H9 (cell line): Measurements from ENCODE around the gene HACD1. TPM values are rescaled to one million over a fixed set of nuclear protein-coding genes. Genes with fewer than 3 reads are reported as not detected.

ENCODE experiments used
- DNase-seq: peaks from one replicate; pipeline ENCODE4 v3.0.0-alpha.2; 2017
- H2AFZ ChIP-seq: one replicate; pipeline ENCODE4 v1.6.1; 2013; ENCODE audit warnings: mild to moderate bottlenecking, low read length, control low read depth, moderate library complexity
- H2AK5ac ChIP-seq: 2 replicates; pipeline ENCODE4 v1.6.1; 2013; ENCODE audit warnings: low read length, control low read depth, mixed read lengths; ENCODE audit not compliant: insufficient read length
- H2BK120ac ChIP-seq: one replicate; pipeline ENCODE4 v1.6.1; 2013; ENCODE audit warnings: low read depth, mild to moderate bottlenecking, low read length, control low read depth, inconsistent platforms; ENCODE audit not compliant: poor library complexity, severe bottlenecking
- H2BK12ac ChIP-seq: 2 replicates; pipeline ENCODE4 v1.6.1; 2013; ENCODE audit warnings: low read length, control low read depth, mixed read lengths, low read depth; ENCODE audit not compliant: insufficient read length
- H2BK15ac ChIP-seq: 2 replicates; pipeline ENCODE4 v1.6.1; 2013; ENCODE audit warnings: low read depth, low read length, control low read depth
- H2BK20ac ChIP-seq: one replicate; pipeline ENCODE4 v1.6.1; 2013; ENCODE audit warnings: low read depth, mild to moderate bottlenecking, low read length, control low read depth, inconsistent platforms; ENCODE audit not compliant: poor library complexity, severe bottlenecking
- H2BK5ac ChIP-seq: 2 replicates; pipeline ENCODE4 v1.6.1; 2013; ENCODE audit warnings: low read length, control low read depth, mixed read lengths; ENCODE audit not compliant: insufficient read length
- H3K14ac ChIP-seq: 2 replicates; pipeline ENCODE4 v1.6.1; 2013; ENCODE audit warnings: low read length, control low read depth; ENCODE audit not compliant: insufficient read depth
- H3K18ac ChIP-seq: 2 replicates; pipeline ENCODE4 v1.6.1; 2013; ENCODE audit warnings: low read depth, mild to moderate bottlenecking, mixed read lengths, low read length, control low read depth; ENCODE audit not compliant: insufficient read length
- H3K23ac ChIP-seq: 2 replicates; pipeline ENCODE4 v1.6.1; 2013; ENCODE audit warnings: low read length, control low read depth, mixed read lengths, low read depth; ENCODE audit not compliant: insufficient read length
- H3K23me2 ChIP-seq: 2 replicates; pipeline ENCODE4 v1.6.1; 2013; ENCODE audit warnings: low read depth, mild to moderate bottlenecking, mixed read lengths, low read length, control low read depth; ENCODE audit not compliant: insufficient read length, poor library complexity, severe bottlenecking
- H3K27ac ChIP-seq: 2 replicates; pipeline ENCODE4 v1.5.1; 2013; ENCODE audit warnings: low read length, control low read depth, mixed read lengths, low read depth; ENCODE audit not compliant: insufficient read length
- H3K27me3 ChIP-seq: 2 replicates; pipeline ENCODE4 v1.6.1; 2013; ENCODE audit warnings: low read length, control low read depth, inconsistent platforms; ENCODE audit not compliant: insufficient read depth
- H3K4ac ChIP-seq: 2 replicates; pipeline ENCODE4 v1.6.1; 2013; ENCODE audit warnings: low read depth, mild to moderate bottlenecking, control low read depth, inconsistent platforms, low read length, moderate library complexity
- H3K4me1 ChIP-seq: 2 replicates; pipeline ENCODE4 v1.6.1; 2013; ENCODE audit warnings: low read length, control low read depth, inconsistent platforms; ENCODE audit not compliant: insufficient read depth
- H3K4me2 ChIP-seq: 2 replicates; pipeline ENCODE4 v1.6.1; 2013; ENCODE audit warnings: low read length, control low read depth, mixed read lengths; ENCODE audit not compliant: insufficient read length, insufficient read depth
- H3K56ac ChIP-seq: 2 replicates; pipeline ENCODE4 v1.6.1; 2013; ENCODE audit warnings: low read depth, mild to moderate bottlenecking, mixed read lengths, low read length, control low read depth; ENCODE audit not compliant: insufficient read length
- H3K79me1 ChIP-seq: 2 replicates; pipeline ENCODE4 v1.6.1; 2013; ENCODE audit warnings: low read depth, mild to moderate bottlenecking, moderate library complexity, low read length, control low read depth, inconsistent platforms; ENCODE audit not compliant: insufficient read depth, poor library complexity, severe bottlenecking
- H3K79me2 ChIP-seq: 2 replicates; pipeline ENCODE4 v1.6.1; 2013; ENCODE audit warnings: low read length, control low read depth, inconsistent platforms; ENCODE audit not compliant: insufficient read depth
- H3K9ac ChIP-seq: 2 replicates; pipeline ENCODE4 v1.6.1; 2013; ENCODE audit warnings: low read length, control low read depth, mixed read lengths; ENCODE audit not compliant: insufficient read length; ENCODE audit errors: extremely low read depth
- H3K9me3 ChIP-seq: one replicate; pipeline ENCODE4 v1.6.1; 2013; ENCODE audit warnings: low read depth, low read length, inconsistent platforms; ENCODE audit not compliant: control insufficient read depth
- H3T11ph ChIP-seq: one replicate; pipeline ENCODE4 v1.6.1; 2013; ENCODE audit warnings: mild to moderate bottlenecking, low read length, control low read depth, inconsistent platforms
- H4K20me1 ChIP-seq: one replicate; pipeline ENCODE4 v1.6.1; 2013; ENCODE audit not compliant: control insufficient read depth, insufficient read length, insufficient read depth
- H4K5ac ChIP-seq: 2 replicates; pipeline ENCODE4 v1.6.1; 2013; ENCODE audit warnings: low read depth, mild to moderate bottlenecking, mixed read lengths, low read length, control low read depth; ENCODE audit not compliant: insufficient read length
- H4K8ac ChIP-seq: replicated peaks from 2 replicates; pipeline ENCODE4 v1.6.1; 2013; ENCODE audit warnings: low read length, control low read depth, mixed read lengths, low read depth; ENCODE audit not compliant: insufficient read length
- H4K91ac ChIP-seq: 2 replicates; pipeline ENCODE4 v1.6.1; 2013; ENCODE audit warnings: low read depth, mild to moderate bottlenecking, moderate library complexity, mixed read lengths, low read length, control low read depth; ENCODE audit not compliant: insufficient read length
- H3K27ac Mint-ChIP-seq, 3 experiments: 2 replicates in 2 of 3; 3 replicates in 1 of 3; pipeline ENCODE4 v1.8.0; 2020 to 2021; ENCODE audit warnings: mixed read lengths in 3 of 3, mild to moderate bottlenecking in 1 of 3, moderate library complexity in 1 of 3
- H3K27me3 Mint-ChIP-seq: 2 replicates; pipeline ENCODE4 v1.8.0; 2021; ENCODE audit warnings: low read depth, mild to moderate bottlenecking, moderate library complexity, mixed read lengths
- H3K36me3 Mint-ChIP-seq, 3 experiments: 2 replicates in 2 of 3; 3 replicates in 1 of 3; pipeline ENCODE4 v1.8.0; 2020 to 2021; ENCODE audit warnings: low read depth in 3 of 3, mixed read lengths in 3 of 3; ENCODE audit not compliant: insufficient read depth in 1 of 3
- H3K4me1 Mint-ChIP-seq, 2 experiments: 2 replicates each; pipeline ENCODE4 v1.8.0; 2020; ENCODE audit warnings: mixed read lengths in 2 of 2
- H3K4me3 Mint-ChIP-seq, 2 experiments: 2 replicates in 1 of 2; 3 replicates in 1 of 2; pipeline ENCODE4 v1.8.0; 2020 to 2021; ENCODE audit warnings: mild to moderate bottlenecking in 2 of 2, mixed read lengths in 2 of 2, moderate library complexity in 1 of 2
- H3K9me3 Mint-ChIP-seq, 2 experiments: 2 replicates in 1 of 2; 3 replicates in 1 of 2; pipeline ENCODE4 v1.8.0; 2020; ENCODE audit warnings: mild to moderate bottlenecking in 2 of 2, mixed read lengths in 2 of 2, moderate library complexity in 1 of 2
- CTCF ChIP-seq: fragments of 200-600 bp; sonication (generic); conservative IDR thresholded peaks from 3 replicates; pipeline ENCODE4 v1.8.0; 2021; ENCODE audit warnings: antibody characterized with exemption, mild to moderate bottlenecking
- WGBS: extraction: QIAGEN DNeasy Blood & Tissue Kit; methylation state at CpG from one replicate; pipeline ENCODE4 v1.1.7; 2013; ENCODE audit warnings: missing lambda C conversion rate, low lambda C conversion rate, mixed read lengths; ENCODE audit not compliant: insufficient read length; ENCODE audit errors: extremely low coverage; 5-methylcytosine and 5-hydroxymethylcytosine counted together
- total RNA-seq: library from RNA; stranded (reverse); gene quantifications from 2 replicates; pipeline ENCODE4 v1.2.1, GENCODE V29; 2021

Gene HACD1
- total RNA-seq, 1 experiment from 2014 or later = 25.0 TPM

DNA sequence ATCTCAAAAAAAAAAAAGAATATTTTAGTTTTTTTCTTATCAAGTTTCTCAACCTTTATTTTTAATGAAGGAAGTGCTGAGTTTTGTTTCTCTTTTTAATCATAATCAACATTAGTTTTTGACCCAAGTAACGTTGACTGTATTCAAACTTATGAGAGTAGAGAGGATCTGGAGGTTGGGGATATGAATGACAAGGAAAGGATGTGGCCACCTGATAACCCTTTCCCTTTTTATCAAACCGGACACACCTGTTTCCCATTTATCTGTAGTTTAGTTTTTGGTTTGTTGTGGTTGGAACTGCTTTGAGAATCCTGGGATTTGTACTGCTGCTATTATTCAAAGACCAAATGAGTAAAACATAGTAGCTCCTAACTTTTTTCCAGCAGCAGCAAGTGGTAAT is 38.6 kb downstream of the HACD1 start:
- Histone ChIP-seq H2AK5ac (no peak overlapping the region), H2BK12ac (no peak overlapping the region), H3K4ac (no peak overlapping the region), H3K79me2 (no peaks in the 10 kb centered on the region), H3K14ac (no peak overlapping the region), H3K27ac (no peak overlapping the region), H3K18ac (no peak overlapping the region), H3K4me1 (no peaks in the 10 kb centered on the region), H2AFZ (no peak overlapping the region), H3K27me3 (no peaks in the 10 kb centered on the region), H2BK20ac (no peak overlapping the region), H3K9ac (no peak overlapping the region), H2BK120ac (no peak overlapping the region), H3K4me2 (no peak overlapping the region), H3K9me3 (no peaks in the 10 kb centered on the region), H3K56ac (no peak overlapping the region), H4K20me1 (no peaks in the 10 kb centered on the region), H3K23ac (no peak overlapping the region), H3K79me1 (no peaks in the 10 kb centered on the region), H4K8ac (no peak overlapping the region), H3K23me2 (no peaks in the 10 kb centered on the region), H3T11ph (no peak overlapping the region), H2BK5ac (no peak overlapping the region), H2BK15ac (no peak overlapping the region), H4K91ac (no peak overlapping the region), H4K5ac (no peak overlapping the region)
- Mint-ChIP-seq H3K27me3 (no peaks in the 10 kb centered on the region), H3K36me3 (no peaks in the 10 kb centered on the region), H3K4me1 (no peaks in the 10 kb centered on the region), H3K9me3 (no peaks in the 10 kb centered on the region; a peak in 2 of 5 replicates), H3K27ac (no peak overlapping the region; a peak in 1 of 7 replicates), H3K4me3 (no peak overlapping the region)
- no peak for TF ChIP-seq CTCF
- no CpG with 5 or more reads among the region's 2 CpGs for WGBS
- DNase-seq = no peak
